ENCODE measurements around the gene BACE2. TPM values are rescaled to one million over a fixed set of nuclear protein-coding genes. Genes with fewer than 3 reads are reported as not detected.

BACE2 gene
- total and polyA plus RNA-seq, 4 donors = 1.7 to 16.7 (median 5.6) TPM

DNA sequence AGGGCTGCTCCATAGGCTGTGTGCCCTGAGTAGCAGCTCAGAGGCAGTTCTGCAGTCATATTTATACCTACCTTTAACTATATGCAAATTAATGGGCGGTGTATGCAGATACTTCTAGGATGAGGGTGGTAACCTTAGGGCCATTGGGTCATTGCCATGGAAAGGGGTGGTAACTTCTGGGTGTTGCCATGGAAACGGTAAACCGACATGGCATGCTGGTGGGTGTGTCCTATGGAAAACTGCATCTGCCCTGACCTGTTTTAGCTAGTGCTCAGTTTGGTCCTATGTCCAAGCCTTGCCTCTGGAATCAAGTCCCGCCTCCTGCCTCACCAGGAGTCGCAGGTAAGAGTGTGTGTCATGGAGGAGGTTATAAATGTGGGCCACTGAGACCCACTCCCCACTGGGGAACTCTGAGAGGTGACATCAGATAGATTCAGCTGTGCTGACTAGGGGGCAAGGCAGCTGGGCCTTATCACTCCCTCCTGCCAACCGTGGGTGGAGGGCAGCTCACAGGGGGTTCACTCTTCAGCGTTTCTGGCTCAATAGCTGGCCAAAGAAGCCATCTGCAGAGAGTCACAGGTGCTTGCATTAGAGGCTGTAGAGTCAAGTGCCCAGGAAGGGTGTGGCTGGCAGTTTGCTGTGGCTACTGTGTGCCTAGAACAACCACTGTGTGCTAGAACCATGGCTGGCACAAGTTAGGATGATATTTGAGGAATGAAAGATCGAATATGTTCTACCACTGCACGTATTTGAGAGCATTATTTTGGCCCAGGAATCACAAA is 19.0 kb downstream of the BACE2 start:
- no peak overlapping the region for H3K9ac ChIP-seq (ENCODE audit: low read depth in 1 of 2, low read length in 2 of 2)
- no peaks in the 10 kb centered on the region for H3K36me3 ChIP-seq (ENCODE audit: control insufficient read depth in 4 of 4, insufficient read depth in 3 of 4, low read depth in 1 of 4, low read length in 3 of 4)
- DNase-seq (ENCODE audit: low spot score) = no peak
- H3K4me1 ChIP-seq (ENCODE audit: control insufficient read depth in 4 of 4, insufficient read depth in 4 of 4, low read length in 3 of 4) = no peaks in the 10 kb centered on the region
- H3K27ac ChIP-seq (ENCODE audit: low read depth in 1 of 2, low read length in 2 of 2) = no peak overlapping the region
- WGBS = 72% methylated on average over 9 of the region's 9 CpGs
- TF ChIP-seq RAD21 (IDR thresholded peaks at IDR 0.05) (no peak), JUND (IDR thresholded peaks at IDR 0.05) (no peak), TAF1 (conservative IDR thresholded peaks at IDR 0.05) (no peak), YY1 (IDR thresholded peaks at IDR 0.05) (no peak), HNF4A (conservative IDR thresholded peaks at IDR 0.05) (no peak), GABPA (IDR thresholded peaks at IDR 0.05 in 1 of 2, conservative IDR thresholded peaks at IDR 0.05 in 1 of 2) (no peak), SP1 (IDR thresholded peaks at IDR 0.05) (no peak), HNF4G (IDR thresholded peaks at IDR 0.05) (no peak), FOXA2 (IDR thresholded peaks at IDR 0.05) (no peak), FOXA1 (IDR thresholded peaks at IDR 0.05) (no peak), RXRA (IDR thresholded peaks at IDR 0.05) (no peak), NR2F2 (IDR thresholded peaks at IDR 0.05) (no peak), EGR1 (IDR thresholded peaks at IDR 0.05; ENCODE audit: low read depth in 2 of 2) (no peak)
- TF ChIP-seq, protein P1, sequence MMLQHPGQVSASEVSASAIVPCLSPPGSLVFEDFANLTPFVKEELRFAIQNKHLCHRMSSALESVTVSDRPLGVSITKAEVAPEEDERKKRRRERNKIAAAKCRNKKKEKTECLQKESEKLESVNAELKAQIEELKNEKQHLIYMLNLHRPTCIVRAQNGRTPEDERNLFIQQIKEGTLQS (IDR thresholded peaks at IDR 0.05) = no peak
- TF ChIP-seq, protein P2, sequence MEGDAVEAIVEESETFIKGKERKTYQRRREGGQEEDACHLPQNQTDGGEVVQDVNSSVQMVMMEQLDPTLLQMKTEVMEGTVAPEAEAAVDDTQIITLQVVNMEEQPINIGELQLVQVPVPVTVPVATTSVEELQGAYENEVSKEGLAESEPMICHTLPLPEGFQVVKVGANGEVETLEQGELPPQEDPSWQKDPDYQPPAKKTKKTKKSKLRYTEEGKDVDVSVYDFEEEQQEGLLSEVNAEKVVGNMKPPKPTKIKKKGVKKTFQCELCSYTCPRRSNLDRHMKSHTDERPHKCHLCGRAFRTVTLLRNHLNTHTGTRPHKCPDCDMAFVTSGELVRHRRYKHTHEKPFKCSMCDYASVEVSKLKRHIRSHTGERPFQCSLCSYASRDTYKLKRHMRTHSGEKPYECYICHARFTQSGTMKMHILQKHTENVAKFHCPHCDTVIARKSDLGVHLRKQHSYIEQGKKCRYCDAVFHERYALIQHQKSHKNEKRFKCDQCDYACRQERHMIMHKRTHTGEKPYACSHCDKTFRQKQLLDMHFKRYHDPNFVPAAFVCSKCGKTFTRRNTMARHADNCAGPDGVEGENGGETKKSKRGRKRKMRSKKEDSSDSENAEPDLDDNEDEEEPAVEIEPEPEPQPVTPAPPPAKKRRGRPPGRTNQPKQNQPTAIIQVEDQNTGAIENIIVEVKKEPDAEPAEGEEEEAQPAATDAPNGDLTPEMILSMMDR (IDR thresholded peaks at IDR 0.05; ENCODE audit: low read depth, low read length, missing input control) = no peak
- TF ChIP-seq, protein P3, sequence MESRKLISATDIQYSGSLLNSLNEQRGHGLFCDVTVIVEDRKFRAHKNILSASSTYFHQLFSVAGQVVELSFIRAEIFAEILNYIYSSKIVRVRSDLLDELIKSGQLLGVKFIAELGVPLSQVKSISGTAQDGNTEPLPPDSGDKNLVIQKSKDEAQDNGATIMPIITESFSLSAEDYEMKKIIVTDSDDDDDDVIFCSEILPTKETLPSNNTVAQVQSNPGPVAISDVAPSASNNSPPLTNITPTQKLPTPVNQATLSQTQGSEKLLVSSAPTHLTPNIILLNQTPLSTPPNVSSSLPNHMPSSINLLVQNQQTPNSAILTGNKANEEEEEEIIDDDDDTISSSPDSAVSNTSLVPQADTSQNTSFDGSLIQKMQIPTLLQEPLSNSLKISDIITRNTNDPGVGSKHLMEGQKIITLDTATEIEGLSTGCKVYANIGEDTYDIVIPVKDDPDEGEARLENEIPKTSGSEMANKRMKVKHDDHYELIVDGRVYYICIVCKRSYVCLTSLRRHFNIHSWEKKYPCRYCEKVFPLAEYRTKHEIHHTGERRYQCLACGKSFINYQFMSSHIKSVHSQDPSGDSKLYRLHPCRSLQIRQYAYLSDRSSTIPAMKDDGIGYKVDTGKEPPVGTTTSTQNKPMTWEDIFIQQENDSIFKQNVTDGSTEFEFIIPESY (IDR thresholded peaks at IDR 0.05) = no peak
- TF ChIP-seq, protein P4, sequence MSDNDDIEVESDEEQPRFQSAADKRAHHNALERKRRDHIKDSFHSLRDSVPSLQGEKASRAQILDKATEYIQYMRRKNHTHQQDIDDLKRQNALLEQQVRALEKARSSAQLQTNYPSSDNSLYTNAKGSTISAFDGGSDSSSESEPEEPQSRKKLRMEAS (IDR thresholded peaks at IDR 0.05) = no peak
- TF ChIP-seq, protein P5, sequence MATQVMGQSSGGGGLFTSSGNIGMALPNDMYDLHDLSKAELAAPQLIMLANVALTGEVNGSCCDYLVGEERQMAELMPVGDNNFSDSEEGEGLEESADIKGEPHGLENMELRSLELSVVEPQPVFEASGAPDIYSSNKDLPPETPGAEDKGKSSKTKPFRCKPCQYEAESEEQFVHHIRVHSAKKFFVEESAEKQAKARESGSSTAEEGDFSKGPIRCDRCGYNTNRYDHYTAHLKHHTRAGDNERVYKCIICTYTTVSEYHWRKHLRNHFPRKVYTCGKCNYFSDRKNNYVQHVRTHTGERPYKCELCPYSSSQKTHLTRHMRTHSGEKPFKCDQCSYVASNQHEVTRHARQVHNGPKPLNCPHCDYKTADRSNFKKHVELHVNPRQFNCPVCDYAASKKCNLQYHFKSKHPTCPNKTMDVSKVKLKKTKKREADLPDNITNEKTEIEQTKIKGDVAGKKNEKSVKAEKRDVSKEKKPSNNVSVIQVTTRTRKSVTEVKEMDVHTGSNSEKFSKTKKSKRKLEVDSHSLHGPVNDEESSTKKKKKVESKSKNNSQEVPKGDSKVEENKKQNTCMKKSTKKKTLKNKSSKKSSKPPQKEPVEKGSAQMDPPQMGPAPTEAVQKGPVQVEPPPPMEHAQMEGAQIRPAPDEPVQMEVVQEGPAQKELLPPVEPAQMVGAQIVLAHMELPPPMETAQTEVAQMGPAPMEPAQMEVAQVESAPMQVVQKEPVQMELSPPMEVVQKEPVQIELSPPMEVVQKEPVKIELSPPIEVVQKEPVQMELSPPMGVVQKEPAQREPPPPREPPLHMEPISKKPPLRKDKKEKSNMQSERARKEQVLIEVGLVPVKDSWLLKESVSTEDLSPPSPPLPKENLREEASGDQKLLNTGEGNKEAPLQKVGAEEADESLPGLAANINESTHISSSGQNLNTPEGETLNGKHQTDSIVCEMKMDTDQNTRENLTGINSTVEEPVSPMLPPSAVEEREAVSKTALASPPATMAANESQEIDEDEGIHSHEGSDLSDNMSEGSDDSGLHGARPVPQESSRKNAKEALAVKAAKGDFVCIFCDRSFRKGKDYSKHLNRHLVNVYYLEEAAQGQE (IDR thresholded peaks at IDR 0.05) = no peak
- H3K27me3 ChIP-seq (ENCODE audit: control insufficient read depth in 4 of 4, insufficient read depth in 4 of 4, low read length in 3 of 4) = peaks cover 0 to 3% (median under 1%) of the 10 kb centered on the region in 4 donors
- H3K4me3 ChIP-seq (ENCODE audit: low read depth in 1 of 3, low read length in 3 of 3) = no peak overlapping the region
- H3K9me3 ChIP-seq (ENCODE audit: control insufficient read depth in 4 of 4, low read length in 3 of 4) = no peaks in the 10 kb centered on the region

Data from liver (tissue), 9 donors.